HEK293 (cell line): Measurements from ENCODE around the gene ARHGEF2.

ENCODE experiments used
- CTCF ChIA-PET: fragments of 350-600 bp; formaldehyde crosslinking; extraction: SDS; loops from one replicate; lab custom pipeline; 2021; ENCODE audit warnings: antibody characterized with exemption; lab: Yijun Ruan, JAX
- POLR2A ChIA-PET: fragments of 300-600 bp; formaldehyde crosslinking; extraction: SDS; loops from one replicate; lab custom pipeline; 2020; ENCODE audit warnings: antibody characterized with exemption, inconsistent platforms; lab: Yijun Ruan, JAX
- H3K27ac ChIP-seq: fragments of 200-500 bp; sonication (Bioruptor generic); 2 replicates; pipeline ENCODE4 v1.5.1; 2014; ENCODE audit warnings: low read depth, low read length, control low read depth, inconsistent platforms; ENCODE audit errors: extremely low read depth
- H3K36me3 ChIP-seq, 2 experiments: fragments of 200-500 bp in 1 of 2; sonication (Bioruptor generic) in 1 of 2; 1 replicate in 1 of 2; 2 replicates in 1 of 2; pipeline ENCODE4 v1.5.1; 2014 to 2017; ENCODE audit warnings: inconsistent platforms in 2 of 2, low read length in 2 of 2; ENCODE audit not compliant: control insufficient read depth in 2 of 2, insufficient read depth in 1 of 2
- H3K4me1 ChIP-seq: fragments of 200-500 bp; sonication (Bioruptor generic); 2 replicates; pipeline ENCODE4 v1.5.1; 2014; ENCODE audit warnings: mild to moderate bottlenecking, low read length, inconsistent platforms; ENCODE audit not compliant: control insufficient read depth, insufficient read depth
- H3K4me3 ChIP-seq: 2 replicates; pipeline ENCODE4 v1.5.1; 2011; ENCODE audit warnings: low read depth, mild to moderate bottlenecking, control low read depth, low read length, moderate library complexity
- H3K9me3 ChIP-seq: fragments of 200-500 bp; sonication (Bioruptor generic); 2 replicates; pipeline ENCODE4 v1.5.1; 2014; ENCODE audit warnings: low read depth, low read length, inconsistent platforms; ENCODE audit not compliant: control insufficient read depth, insufficient read depth
- GFI1B ChIP-seq: fragments of 450-650 bp; formaldehyde crosslinking; IDR thresholded peaks from 2 replicates; pipeline ENCODE4 v1.5.1; 2016; ENCODE audit warnings: missing biosample characterization, missing genetic modification characterization
- GLI4 ChIP-seq: fragments of 450-650 bp; formaldehyde crosslinking; IDR thresholded peaks from 2 replicates; pipeline ENCODE4 v1.5.1; 2016; ENCODE audit warnings: missing biosample characterization, missing genetic modification characterization
- SALL2 ChIP-seq: fragments of 450-650 bp; formaldehyde crosslinking; IDR thresholded peaks from 2 replicates; pipeline ENCODE4 v1.5.0; 2017; ENCODE audit warnings: missing biosample characterization, mild to moderate bottlenecking, missing genetic modification characterization, borderline replicate concordance
- SP2 ChIP-seq: fragments of 450-650 bp; formaldehyde crosslinking; IDR thresholded peaks from 2 replicates; pipeline ENCODE4 v1.5.1; 2016; ENCODE audit warnings: missing biosample characterization, missing genetic modification characterization
- YY1 ChIP-seq: fragments of 450-650 bp; formaldehyde crosslinking; IDR thresholded peaks from 2 replicates; pipeline ENCODE4 v1.5.1; 2018; ENCODE audit warnings: missing biosample characterization, missing genetic modification characterization
- ZBTB20 ChIP-seq: fragments of 450-650 bp; formaldehyde crosslinking; IDR thresholded peaks from 2 replicates; pipeline ENCODE4 v1.5.1; 2016; ENCODE audit warnings: missing biosample characterization, missing genetic modification characterization
- ZNF114 ChIP-seq: fragments of 450-650 bp; formaldehyde crosslinking; IDR thresholded peaks from 2 replicates; pipeline ENCODE4 v1.5.0; 2017; ENCODE audit warnings: missing biosample characterization, missing genetic modification characterization
- ZNF121 ChIP-seq: fragments of 450-650 bp; formaldehyde crosslinking; IDR thresholded peaks from 2 replicates; pipeline ENCODE4 v1.5.1; 2016; ENCODE audit warnings: missing biosample characterization, missing genetic modification characterization
- ZNF157 ChIP-seq: fragments of 450-650 bp; formaldehyde crosslinking; IDR thresholded peaks from 2 replicates; pipeline ENCODE4 v1.5.1; 2016; ENCODE audit warnings: missing biosample characterization, missing genetic modification characterization
- ZNF2 ChIP-seq: fragments of 450-650 bp; formaldehyde crosslinking; IDR thresholded peaks from 2 replicates; pipeline ENCODE4 v1.5.1; 2016; ENCODE audit warnings: missing biosample characterization, missing genetic modification characterization
- ZNF473 ChIP-seq: fragments of 450-650 bp; formaldehyde crosslinking; IDR thresholded peaks from 2 replicates; pipeline ENCODE4 v1.5.1; 2017; ENCODE audit warnings: missing biosample characterization, missing genetic modification characterization
- ZNF48 ChIP-seq: fragments of 450-650 bp; formaldehyde crosslinking; IDR thresholded peaks from 2 replicates; pipeline ENCODE4 v1.5.1; 2016; ENCODE audit warnings: missing biosample characterization, missing genetic modification characterization
- ZNF707 ChIP-seq: fragments of 450-650 bp; formaldehyde crosslinking; IDR thresholded peaks from 2 replicates; pipeline ENCODE4 v1.5.1; 2016; ENCODE audit warnings: missing biosample characterization, missing genetic modification characterization
- ZNF776 ChIP-seq: fragments of 450-650 bp; formaldehyde crosslinking; IDR thresholded peaks from 2 replicates; pipeline ENCODE4 v1.5.0; 2017; ENCODE audit warnings: missing biosample characterization, missing genetic modification characterization, borderline replicate concordance
- TF ChIP-seq, protein P1 (sequence below): fragments of 450-650 bp; formaldehyde crosslinking; IDR thresholded peaks from 2 replicates; pipeline ENCODE4 v1.5.1; 2016; ENCODE audit warnings: missing biosample characterization, missing genetic modification characterization
- TF ChIP-seq, protein P2 (sequence below): fragments of 450-650 bp; formaldehyde crosslinking; IDR thresholded peaks from 2 replicates; pipeline ENCODE4 v1.5.1; 2016; ENCODE audit warnings: missing biosample characterization, missing genetic modification characterization
- TF ChIP-seq, protein P3 (sequence below): fragments of 450-650 bp; formaldehyde crosslinking; IDR thresholded peaks from 2 replicates; pipeline ENCODE4 v1.5.1; 2017; ENCODE audit warnings: missing biosample characterization, missing genetic modification characterization
- TF ChIP-seq, protein P4 (sequence below): fragments of 450-650 bp; formaldehyde crosslinking; IDR thresholded peaks from 2 replicates; pipeline ENCODE4 v1.5.1; 2016; ENCODE audit warnings: missing biosample characterization, missing genetic modification characterization
- TF ChIP-seq, protein P5 (sequence below): IDR thresholded peaks from 2 replicates; pipeline ENCODE4 v1.6.1; 2011; ENCODE audit warnings: mild to moderate bottlenecking, low read depth, low read length, borderline replicate concordance
- TF ChIP-seq, protein P6 (sequence below): fragments of 450-650 bp; formaldehyde crosslinking; conservative IDR thresholded peaks from 2 replicates; pipeline ENCODE4 v1.5.1; 2016; ENCODE audit warnings: low read depth, missing biosample characterization, missing genetic modification characterization

The ARHGEF2 gene

DNA sequence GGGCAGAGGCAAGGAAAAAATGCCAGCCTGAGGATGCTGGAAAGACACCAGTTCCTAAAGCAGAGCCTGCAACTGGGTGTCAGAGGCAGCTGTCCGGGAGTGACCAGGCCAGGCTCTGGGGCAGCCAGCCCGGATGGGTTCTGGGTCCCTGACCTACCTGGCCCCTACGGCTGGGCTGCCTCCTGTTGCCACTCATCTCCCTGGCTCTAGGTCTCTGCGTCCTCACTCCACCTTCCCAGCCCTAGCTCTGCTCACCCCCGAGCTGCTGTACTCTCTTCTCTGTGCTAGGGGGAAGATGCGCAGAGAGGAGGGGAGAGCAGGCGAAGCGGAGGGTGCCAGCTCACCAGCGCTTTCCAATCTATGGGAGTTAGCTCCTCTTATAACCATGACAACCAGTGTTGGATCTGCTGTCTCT is 9.0 kb downstream of the ARHGEF2 start:
- ChIA-PET CTCF (interaction anchor here (0.6 to 1.5 kb wide), 3 partner anchors 9 to 97 kb away, joined by 3 to 5 read pairs (median 4); partner anchors contain the start of gene ARHGEF2), POLR2A (interaction anchor here (1.5 kb wide), 1 partner anchor 29 kb away, joined by 4 read pairs; the partner anchor contains the start of gene RXFP4)
- no peak for TF ChIP-seq ZNF121
- TF ChIP-seq SP2 (tag by site-specific recombination) = no peak
- TF ChIP-seq, protein P1, sequence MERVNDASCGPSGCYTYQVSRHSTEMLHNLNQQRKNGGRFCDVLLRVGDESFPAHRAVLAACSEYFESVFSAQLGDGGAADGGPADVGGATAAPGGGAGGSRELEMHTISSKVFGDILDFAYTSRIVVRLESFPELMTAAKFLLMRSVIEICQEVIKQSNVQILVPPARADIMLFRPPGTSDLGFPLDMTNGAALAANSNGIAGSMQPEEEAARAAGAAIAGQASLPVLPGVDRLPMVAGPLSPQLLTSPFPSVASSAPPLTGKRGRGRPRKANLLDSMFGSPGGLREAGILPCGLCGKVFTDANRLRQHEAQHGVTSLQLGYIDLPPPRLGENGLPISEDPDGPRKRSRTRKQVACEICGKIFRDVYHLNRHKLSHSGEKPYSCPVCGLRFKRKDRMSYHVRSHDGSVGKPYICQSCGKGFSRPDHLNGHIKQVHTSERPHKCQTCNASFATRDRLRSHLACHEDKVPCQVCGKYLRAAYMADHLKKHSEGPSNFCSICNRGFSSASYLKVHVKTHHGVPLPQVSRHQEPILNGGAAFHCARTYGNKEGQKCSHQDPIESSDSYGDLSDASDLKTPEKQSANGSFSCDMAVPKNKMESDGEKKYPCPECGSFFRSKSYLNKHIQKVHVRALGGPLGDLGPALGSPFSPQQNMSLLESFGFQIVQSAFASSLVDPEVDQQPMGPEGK = no peak
- no peak for TF ChIP-seq ZNF2 (tag by site-specific recombination)
- no peak for TF ChIP-seq ZNF157 (tag by site-specific recombination)
- TF ChIP-seq YY1 (tag by site-specific recombination) = no peak
- TF ChIP-seq ZBTB20 (tag by site-specific recombination) = no peak
- H3K4me3 ChIP-seq = no peak overlapping the region
- no peaks in the 10 kb centered on the region; the same call in 1 of the 2 replicates for H3K4me1 ChIP-seq
- H3K27ac ChIP-seq = no peak overlapping the region
- H3K9me3 ChIP-seq = no peaks in the 10 kb centered on the region
- H3K36me3 ChIP-seq = peaks cover 18 to 63% of the 10 kb centered on the region in 2 experiments

DNA sequence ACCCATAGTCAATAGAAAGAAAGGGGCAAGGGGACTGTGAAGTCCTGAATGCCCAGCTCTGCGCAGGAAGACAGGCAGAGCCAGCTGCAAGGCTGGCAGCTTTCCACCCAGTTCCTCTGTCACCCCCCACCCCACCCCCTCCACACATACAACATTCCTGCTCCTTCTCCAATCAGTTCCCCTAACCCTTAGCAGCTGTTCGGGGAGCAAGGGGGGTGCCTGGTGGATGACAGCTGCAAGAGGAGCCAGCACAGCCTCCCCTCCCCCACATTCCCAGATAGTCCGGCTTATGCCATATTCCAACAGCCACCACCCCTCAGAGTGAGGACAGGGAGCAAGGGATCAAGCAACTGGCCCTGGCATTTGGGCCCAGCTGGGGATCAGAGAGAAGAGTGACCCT is 9.7 kb downstream of the ARHGEF2 start:
- Histone ChIP-seq H3K27ac (no peak overlapping the region), H3K36me3 (peaks cover 19 to 63% of the 10 kb centered on the region in 2 experiments), H3K4me1 (no peaks in the 10 kb centered on the region; the same call in 1 of the 2 replicates), H3K4me3 (no peak overlapping the region), H3K9me3 (no peaks in the 10 kb centered on the region)
- TF ChIP-seq, protein P2, sequence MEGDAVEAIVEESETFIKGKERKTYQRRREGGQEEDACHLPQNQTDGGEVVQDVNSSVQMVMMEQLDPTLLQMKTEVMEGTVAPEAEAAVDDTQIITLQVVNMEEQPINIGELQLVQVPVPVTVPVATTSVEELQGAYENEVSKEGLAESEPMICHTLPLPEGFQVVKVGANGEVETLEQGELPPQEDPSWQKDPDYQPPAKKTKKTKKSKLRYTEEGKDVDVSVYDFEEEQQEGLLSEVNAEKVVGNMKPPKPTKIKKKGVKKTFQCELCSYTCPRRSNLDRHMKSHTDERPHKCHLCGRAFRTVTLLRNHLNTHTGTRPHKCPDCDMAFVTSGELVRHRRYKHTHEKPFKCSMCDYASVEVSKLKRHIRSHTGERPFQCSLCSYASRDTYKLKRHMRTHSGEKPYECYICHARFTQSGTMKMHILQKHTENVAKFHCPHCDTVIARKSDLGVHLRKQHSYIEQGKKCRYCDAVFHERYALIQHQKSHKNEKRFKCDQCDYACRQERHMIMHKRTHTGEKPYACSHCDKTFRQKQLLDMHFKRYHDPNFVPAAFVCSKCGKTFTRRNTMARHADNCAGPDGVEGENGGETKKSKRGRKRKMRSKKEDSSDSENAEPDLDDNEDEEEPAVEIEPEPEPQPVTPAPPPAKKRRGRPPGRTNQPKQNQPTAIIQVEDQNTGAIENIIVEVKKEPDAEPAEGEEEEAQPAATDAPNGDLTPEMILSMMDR (tag by site-specific recombination) = no peak
- no peak for TF ChIP-seq SALL2 (tag by site-specific recombination)
- TF ChIP-seq ZNF776 = no peak
- TF ChIP-seq GFI1B = no peak
- TF ChIP-seq GLI4 = no peak
- TF ChIP-seq ZNF707 (tag by site-specific recombination) = no peak
- TF ChIP-seq, protein P3, sequence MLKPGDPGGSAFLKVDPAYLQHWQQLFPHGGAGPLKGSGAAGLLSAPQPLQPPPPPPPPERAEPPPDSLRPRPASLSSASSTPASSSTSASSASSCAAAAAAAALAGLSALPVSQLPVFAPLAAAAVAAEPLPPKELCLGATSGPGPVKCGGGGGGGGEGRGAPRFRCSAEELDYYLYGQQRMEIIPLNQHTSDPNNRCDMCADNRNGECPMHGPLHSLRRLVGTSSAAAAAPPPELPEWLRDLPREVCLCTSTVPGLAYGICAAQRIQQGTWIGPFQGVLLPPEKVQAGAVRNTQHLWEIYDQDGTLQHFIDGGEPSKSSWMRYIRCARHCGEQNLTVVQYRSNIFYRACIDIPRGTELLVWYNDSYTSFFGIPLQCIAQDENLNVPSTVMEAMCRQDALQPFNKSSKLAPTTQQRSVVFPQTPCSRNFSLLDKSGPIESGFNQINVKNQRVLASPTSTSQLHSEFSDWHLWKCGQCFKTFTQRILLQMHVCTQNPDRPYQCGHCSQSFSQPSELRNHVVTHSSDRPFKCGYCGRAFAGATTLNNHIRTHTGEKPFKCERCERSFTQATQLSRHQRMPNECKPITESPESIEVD (tag by site-specific recombination) = no peak
- TF ChIP-seq ZNF473 (tag by site-specific recombination) = no peak
- TF ChIP-seq, protein P4, sequence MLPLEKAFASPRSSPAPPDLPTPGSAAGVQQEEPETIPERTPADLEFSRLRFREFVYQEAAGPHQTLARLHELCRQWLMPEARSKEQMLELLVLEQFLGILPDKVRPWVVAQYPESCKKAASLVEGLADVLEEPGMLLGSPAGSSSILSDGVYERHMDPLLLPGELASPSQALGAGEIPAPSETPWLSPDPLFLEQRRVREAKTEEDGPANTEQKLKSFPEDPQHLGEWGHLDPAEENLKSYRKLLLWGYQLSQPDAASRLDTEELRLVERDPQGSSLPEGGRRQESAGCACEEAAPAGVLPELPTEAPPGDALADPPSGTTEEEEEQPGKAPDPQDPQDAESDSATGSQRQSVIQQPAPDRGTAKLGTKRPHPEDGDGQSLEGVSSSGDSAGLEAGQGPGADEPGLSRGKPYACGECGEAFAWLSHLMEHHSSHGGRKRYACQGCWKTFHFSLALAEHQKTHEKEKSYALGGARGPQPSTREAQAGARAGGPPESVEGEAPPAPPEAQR (tag by site-specific recombination) = no peak
- no peak for TF ChIP-seq ZNF48
- TF ChIP-seq, protein P5, sequence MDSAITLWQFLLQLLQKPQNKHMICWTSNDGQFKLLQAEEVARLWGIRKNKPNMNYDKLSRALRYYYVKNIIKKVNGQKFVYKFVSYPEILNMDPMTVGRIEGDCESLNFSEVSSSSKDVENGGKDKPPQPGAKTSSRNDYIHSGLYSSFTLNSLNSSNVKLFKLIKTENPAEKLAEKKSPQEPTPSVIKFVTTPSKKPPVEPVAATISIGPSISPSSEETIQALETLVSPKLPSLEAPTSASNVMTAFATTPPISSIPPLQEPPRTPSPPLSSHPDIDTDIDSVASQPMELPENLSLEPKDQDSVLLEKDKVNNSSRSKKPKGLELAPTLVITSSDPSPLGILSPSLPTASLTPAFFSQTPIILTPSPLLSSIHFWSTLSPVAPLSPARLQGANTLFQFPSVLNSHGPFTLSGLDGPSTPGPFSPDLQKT = no peak
- TF ChIP-seq, protein P6, sequence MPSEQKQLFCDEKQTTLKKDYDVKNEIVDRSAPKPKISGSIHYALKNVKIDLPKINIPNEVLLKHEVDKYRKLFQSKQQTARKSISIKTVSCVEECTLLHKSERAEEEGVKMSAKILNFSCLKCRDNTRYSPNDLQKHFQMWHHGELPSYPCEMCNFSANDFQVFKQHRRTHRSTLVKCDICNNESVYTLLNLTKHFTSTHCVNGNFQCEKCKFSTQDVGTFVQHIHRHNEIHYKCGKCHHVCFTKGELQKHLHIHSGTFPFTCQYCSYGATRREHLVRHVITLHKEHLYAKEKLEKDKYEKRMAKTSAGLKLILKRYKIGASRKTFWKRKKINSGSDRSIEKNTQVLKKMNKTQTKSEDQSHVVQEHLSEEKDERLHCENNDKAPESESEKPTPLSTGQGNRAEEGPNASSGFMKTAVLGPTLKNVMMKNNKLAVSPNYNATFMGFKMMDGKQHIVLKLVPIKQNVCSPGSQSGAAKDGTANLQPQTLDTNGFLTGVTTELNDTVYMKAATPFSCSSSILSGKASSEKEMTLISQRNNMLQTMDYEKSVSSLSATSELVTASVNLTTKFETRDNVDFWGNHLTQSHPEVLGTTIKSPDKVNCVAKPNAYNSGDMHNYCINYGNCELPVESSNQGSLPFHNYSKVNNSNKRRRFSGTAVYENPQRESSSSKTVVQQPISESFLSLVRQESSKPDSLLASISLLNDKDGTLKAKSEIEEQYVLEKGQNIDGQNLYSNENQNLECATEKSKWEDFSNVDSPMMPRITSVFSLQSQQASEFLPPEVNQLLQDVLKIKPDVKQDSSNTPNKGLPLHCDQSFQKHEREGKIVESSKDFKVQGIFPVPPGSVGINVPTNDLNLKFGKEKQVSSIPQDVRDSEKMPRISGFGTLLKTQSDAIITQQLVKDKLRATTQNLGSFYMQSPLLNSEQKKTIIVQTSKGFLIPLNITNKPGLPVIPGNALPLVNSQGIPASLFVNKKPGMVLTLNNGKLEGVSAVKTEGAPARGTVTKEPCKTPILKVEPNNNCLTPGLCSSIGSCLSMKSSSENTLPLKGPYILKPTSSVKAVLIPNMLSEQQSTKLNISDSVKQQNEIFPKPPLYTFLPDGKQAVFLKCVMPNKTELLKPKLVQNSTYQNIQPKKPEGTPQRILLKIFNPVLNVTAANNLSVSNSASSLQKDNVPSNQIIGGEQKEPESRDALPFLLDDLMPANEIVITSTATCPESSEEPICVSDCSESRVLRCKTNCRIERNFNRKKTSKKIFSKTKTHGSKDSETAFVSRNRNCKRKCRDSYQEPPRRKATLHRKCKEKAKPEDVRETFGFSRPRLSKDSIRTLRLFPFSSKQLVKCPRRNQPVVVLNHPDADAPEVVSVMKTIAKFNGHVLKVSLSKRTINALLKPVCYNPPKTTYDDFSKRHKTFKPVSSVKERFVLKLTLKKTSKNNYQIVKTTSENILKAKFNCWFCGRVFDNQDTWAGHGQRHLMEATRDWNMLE (tag by site-specific recombination) = no peak
- TF ChIP-seq ZNF114 = no peak
- POLR2A ChIA-PET = interaction anchor here (1.5 to 1.6 kb wide), 2 partner anchors 9 to 28 kb away, joined by 4 to 7 read pairs; partner anchors contain the start of gene RXFP4
- CTCF ChIA-PET = interaction anchor here (0.6 to 1.5 kb wide), 3 partner anchors 10 to 98 kb away, joined by 3 to 5 read pairs (median 4); partner anchors contain the start of gene ARHGEF2
